ENCODE data around the gene SLC6A18. TPM values are rescaled to one million over a fixed set of nuclear protein-coding genes. Genes with fewer than 3 reads are reported as not detected.
A peak's percentile ranks its signal among the peaks of the same experiment; 100 is the strongest.

Gene SLC6A18
- total and polyA plus RNA-seq, 2 experiments from 2014 or later: 0.35 TPM; not detected in 1

- Histone ChIP-seq H3K9me2 (replicated peaks; ENCODE audit: insufficient read depth) (no peaks in the 10 kb centered on the region), H3K4me1 (ENCODE audit: insufficient read depth) (peaks cover 23% of the 10 kb centered on the region), H3K27me3 (no peaks in the 10 kb centered on the region), H3K9me3 (ENCODE audit: low read depth) (no peaks in the 10 kb centered on the region), H3K36me3 (replicated peaks; ENCODE audit: insufficient read depth, low read depth) (no peaks in the 10 kb centered on the region), H4K20me1 (ENCODE audit: insufficient read depth, poor library complexity, severe bottlenecking) (no peaks in the 10 kb centered on the region), H3K4me3 (no peak within 1 kb of the TSS), H2AFZ (no peak within 1 kb of the TSS), H3K79me2 (no peaks in the 10 kb centered on the region), H3K27ac (peak within 1 kb of the TSS; percentile 41), H3K4me2 (peak within 1 kb of the TSS; percentile 8)
- WGBS (ENCODE audit: low lambda C conversion rate, missing lambda C conversion rate): 70% methylated on average over 48 of the region's 51 CpGs
- no peak for TF ChIP-seq EZH2 (IDR thresholded peaks at IDR 0.05; ENCODE audit: borderline replicate concordance)
- TF ChIP-seq CTCF (IDR thresholded peaks at IDR 0.05; ENCODE audit: poor library complexity): no peak
- TF ChIP-seq EZH2phosphoT487 (IDR thresholded peaks at IDR 0.05; ENCODE audit: low read depth, severe bottlenecking, unreplicated experiment): no peak
- no peak for DNase-seq (ENCODE audit: low spot score)
Measured at GRCh38 chr5:1201327-1202025, 23.7 kb upstream of the SLC6A18 start, which contains the start of gene SLC6A19. Gene SLC6A19 (plus strand): TSS chr5:1201595. CDS start chr5:1201651, 56 bp downstream.

- no peaks in the 10 kb centered on the region for H3K79me2 ChIP-seq
- H3K27ac ChIP-seq: no peak overlapping the region
- H3K4me3 ChIP-seq: no peak overlapping the region
- H3K4me1 ChIP-seq (ENCODE audit: insufficient read depth): peaks cover 23% of the 10 kb centered on the region
- no peaks in the 10 kb centered on the region for H4K20me1 ChIP-seq (ENCODE audit: insufficient read depth, poor library complexity, severe bottlenecking)
- no peak for DNase-seq (ENCODE audit: low spot score)
- H3K4me2 ChIP-seq: no peak overlapping the region
- TF ChIP-seq EZH2phosphoT487 (IDR thresholded peaks at IDR 0.05; ENCODE audit: low read depth, severe bottlenecking, unreplicated experiment) (no peak), EZH2 (IDR thresholded peaks at IDR 0.05; ENCODE audit: borderline replicate concordance) (no peak), CTCF (IDR thresholded peaks at IDR 0.05; ENCODE audit: poor library complexity) (no peak)
- no peak overlapping the region for H2AFZ ChIP-seq
- H3K36me3 ChIP-seq (replicated peaks; ENCODE audit: insufficient read depth, low read depth): no peaks in the 10 kb centered on the region
- H3K9me2 ChIP-seq (replicated peaks; ENCODE audit: insufficient read depth): no peaks in the 10 kb centered on the region
- H3K9me3 ChIP-seq (ENCODE audit: low read depth): no peaks in the 10 kb centered on the region
- no peaks in the 10 kb centered on the region for H3K27me3 ChIP-seq
- 82% methylated on average over 26 of the region's 26 CpGs for WGBS (ENCODE audit: low lambda C conversion rate, missing lambda C conversion rate)
Measured at GRCh38 chr5:1202026-1202797, 23.0 kb upstream of the SLC6A18 start.

- H3K4me2 ChIP-seq: no peak overlapping the region
- H3K4me1 ChIP-seq (ENCODE audit: insufficient read depth): peaks cover 23% of the 10 kb centered on the region
- H3K36me3 ChIP-seq (replicated peaks; ENCODE audit: insufficient read depth, low read depth): no peaks in the 10 kb centered on the region
- H3K9me3 ChIP-seq (ENCODE audit: low read depth): no peaks in the 10 kb centered on the region
- H3K27me3 ChIP-seq: no peaks in the 10 kb centered on the region
- no peak overlapping the region for H3K4me3 ChIP-seq
- no peak for DNase-seq (ENCODE audit: low spot score)
- no peaks in the 10 kb centered on the region for H3K79me2 ChIP-seq
- H2AFZ ChIP-seq: no peak overlapping the region
- 84% methylated on average over 7 of the region's 7 CpGs for WGBS (ENCODE audit: low lambda C conversion rate, missing lambda C conversion rate)
- TF ChIP-seq EZH2 (IDR thresholded peaks at IDR 0.05; ENCODE audit: borderline replicate concordance) (no peak), CTCF (IDR thresholded peaks at IDR 0.05; ENCODE audit: poor library complexity) (no peak), EZH2phosphoT487 (IDR thresholded peaks at IDR 0.05; ENCODE audit: low read depth, severe bottlenecking, unreplicated experiment) (no peak)
- H3K9me2 ChIP-seq (replicated peaks; ENCODE audit: insufficient read depth): no peaks in the 10 kb centered on the region
- H3K27ac ChIP-seq: no peak overlapping the region
- no peaks in the 10 kb centered on the region for H4K20me1 ChIP-seq (ENCODE audit: insufficient read depth, poor library complexity, severe bottlenecking)
Measured at GRCh38 chr5:1202798-1203185, 22.4 kb upstream of the SLC6A18 start.

All from hepatocyte (in vitro differentiated cells).